IMR-90 (cell line): ENCODE data around the gene TMEM163. TPM values are rescaled to one million over a fixed set of nuclear protein-coding genes. Genes with fewer than 3 reads are reported as not detected.

ENCODE experiments used
- ATAC-seq: fragments of 200-7000 bp; cut with Tn5 transposase; 2 replicates; pipeline ENCODE4 v1.9.1; 2020; ENCODE audit warnings: low read depth, mild to moderate bottlenecking, moderate library complexity
- BruUV-seq: library from RNA; stranded (reverse); fragments of 400-500 nt; replicated peaks from 2 replicates; lab custom pipeline; 2021; lab: Mats Ljungman, UMichigan
- CTCF ChIA-PET: fragments of 300-600 bp; formaldehyde crosslinking; extraction: SDS; loops from one replicate; lab custom pipeline; 2021; ENCODE audit warnings: antibody characterized with exemption; lab: Yijun Ruan, JAX
- POLR2A ChIA-PET: fragments of 300-600 bp; sonication (Branson Sonifier 250); formaldehyde crosslinking; loops from one replicate; lab custom pipeline; 2022; ENCODE audit warnings: antibody characterized with exemption; ENCODE audit not compliant: unreplicated experiment; lab: Charles Lee
- DNase-seq: peaks from one replicate; pipeline ENCODE4 v3.0.0; 2013
- H2AFZ ChIP-seq: replicated peaks from 2 replicates; pipeline ENCODE3; 2013; ENCODE audit warnings: low read length, mild to moderate bottlenecking; ENCODE audit not compliant: poor library complexity
- H2AK5ac ChIP-seq: 2 replicates; pipeline ENCODE4 v1.6.1; 2013; ENCODE audit warnings: low read depth, low read length, inconsistent platforms
- H2AK9ac ChIP-seq: replicated peaks from 2 replicates; pipeline ENCODE3; 2013; ENCODE audit warnings: mild to moderate bottlenecking, low read depth, low read length, moderate library complexity; ENCODE audit not compliant: poor library complexity
- H2BK120ac ChIP-seq: 2 replicates; pipeline ENCODE4 v1.6.1; 2013; ENCODE audit warnings: low read depth, low read length, inconsistent platforms
- H2BK15ac ChIP-seq: 3 replicates; pipeline ENCODE4 v1.6.1; 2013; ENCODE audit warnings: low read depth, low read length, inconsistent platforms
- H2BK20ac ChIP-seq: 2 replicates; pipeline ENCODE4 v1.6.1; 2013; ENCODE audit warnings: low read depth, mild to moderate bottlenecking, inconsistent platforms, low read length, moderate library complexity
- H2BK5ac ChIP-seq: 2 replicates; pipeline ENCODE4 v1.6.1; 2013; ENCODE audit warnings: mild to moderate bottlenecking, low read depth, low read length, inconsistent platforms; ENCODE audit not compliant: poor library complexity, severe bottlenecking
- H3K14ac ChIP-seq: replicated peaks from 2 replicates; pipeline ENCODE4 v1.6.1; 2013; ENCODE audit warnings: low read depth, low read length, inconsistent platforms
- H3K18ac ChIP-seq: 2 replicates; pipeline ENCODE4 v1.6.1; 2013; ENCODE audit warnings: low read depth, low read length, control low read depth
- H3K23ac ChIP-seq: 2 replicates; pipeline ENCODE4 v1.6.1; 2013; ENCODE audit warnings: low read depth, low read length, inconsistent platforms
- H3K27ac ChIP-seq: 2 replicates; pipeline ENCODE4 v1.5.1; 2013; ENCODE audit warnings: mild to moderate bottlenecking, control low read depth, low read length; ENCODE audit not compliant: insufficient read depth
- H3K27me3 ChIP-seq: 2 replicates; pipeline ENCODE4 v1.6.1; 2013; ENCODE audit warnings: low read length; ENCODE audit not compliant: control insufficient read depth, insufficient read depth
- H3K36me3 ChIP-seq: 2 replicates; pipeline ENCODE4 v1.6.1; 2013; ENCODE audit warnings: low read length, mixed read lengths; ENCODE audit not compliant: control insufficient read depth, insufficient read depth
- H3K4ac ChIP-seq: 2 replicates; pipeline ENCODE4 v1.6.1; 2013; ENCODE audit warnings: low read depth, low read length, inconsistent platforms
- H3K4me1 ChIP-seq: 2 replicates; pipeline ENCODE4 v1.6.1; 2013; ENCODE audit warnings: low read length, mixed read lengths; ENCODE audit not compliant: control insufficient read depth, insufficient read depth
- H3K4me2 ChIP-seq: 2 replicates; pipeline ENCODE4 v1.6.1; 2013; ENCODE audit warnings: low read depth, mild to moderate bottlenecking, control low read depth, low read length, moderate library complexity
- H3K4me3 ChIP-seq: 2 replicates; pipeline ENCODE4 v1.5.1; 2013; ENCODE audit warnings: low read depth, mild to moderate bottlenecking, control low read depth, low read length, moderate library complexity; ENCODE audit not compliant: insufficient read depth
- H3K56ac ChIP-seq: 2 replicates; pipeline ENCODE4 v1.6.1; 2013; ENCODE audit warnings: low read length, inconsistent platforms; ENCODE audit not compliant: insufficient read depth; ENCODE audit errors: extremely low read depth
- H3K79me1 ChIP-seq, 2 experiments: 2 replicates each; pipeline ENCODE4 v1.6.1; 2013; ENCODE audit warnings: low read length in 2 of 2, inconsistent platforms in 1 of 2, low read depth in 1 of 2
- H3K9ac ChIP-seq: 2 replicates; pipeline ENCODE4 v1.6.1; 2013; ENCODE audit warnings: low read depth, low read length, control low read depth
- H3K9me1 ChIP-seq: 2 replicates; pipeline ENCODE4 v1.6.1; 2013; ENCODE audit warnings: low read length, inconsistent platforms; ENCODE audit not compliant: insufficient read depth
- H3K9me3 ChIP-seq: 2 replicates; pipeline ENCODE4 v1.6.1; 2013; ENCODE audit warnings: low read length; ENCODE audit not compliant: control insufficient read depth, insufficient read depth
- H4K20me1 ChIP-seq: 2 replicates; pipeline ENCODE4 v1.6.1; 2013; ENCODE audit warnings: low read length, inconsistent platforms; ENCODE audit not compliant: insufficient read depth
- H4K5ac ChIP-seq: 2 replicates; pipeline ENCODE4 v1.6.1; 2013; ENCODE audit warnings: mild to moderate bottlenecking, low read depth, low read length, control low read depth
- H4K8ac ChIP-seq, 2 experiments: 2 replicates each; pipeline ENCODE4 v1.6.1; 2013; ENCODE audit warnings: low read depth in 2 of 2, low read length in 2 of 2, control low read depth in 1 of 2, inconsistent platforms in 1 of 2
- H4K91ac ChIP-seq: 2 replicates; pipeline ENCODE4 v1.6.1; 2013; ENCODE audit warnings: low read depth, low read length, inconsistent platforms; ENCODE audit not compliant: insufficient read depth
- CHD1 ChIP-seq: IDR thresholded peaks from 2 replicates; pipeline ENCODE4 v1.6.1; 2012; ENCODE audit warnings: low read depth, low read length, improper control_type of control experiment
- ELK1 ChIP-seq: fragments of 150-350 bp; IDR thresholded peaks from 2 replicates; pipeline ENCODE4 v1.6.1; 2016; ENCODE audit warnings: low read depth, mild to moderate bottlenecking, low read length, moderate library complexity, borderline replicate concordance
- MAZ ChIP-seq: IDR thresholded peaks from 2 replicates; pipeline ENCODE4 v1.6.1; 2012; ENCODE audit warnings: low read depth, mild to moderate bottlenecking, low read length, improper control_type of control experiment, moderate library complexity, borderline replicate concordance
- MXI1 ChIP-seq: IDR thresholded peaks from 2 replicates; pipeline ENCODE4 v1.6.1; 2012; ENCODE audit warnings: low read depth, mild to moderate bottlenecking, low read length, moderate library complexity, borderline replicate concordance
- RCOR1 ChIP-seq: IDR thresholded peaks from 2 replicates; pipeline ENCODE4 v1.6.1; 2012; ENCODE audit warnings: mild to moderate bottlenecking, low read length, improper control_type of control experiment; ENCODE audit not compliant: insufficient replicate concordance
- SMC3 ChIP-seq: fragments of 150-350 bp; IDR thresholded peaks from 2 replicates; pipeline ENCODE4 v1.6.1; 2016; ENCODE audit warnings: low read depth, mild to moderate bottlenecking, antibody characterized with exemption, low read length, moderate library complexity
- WGBS, 2 experiments: methylation state at CpG; one replicate each; pipeline versions ENCODE4 v1.1.5 to v1.1.7; 2013; ENCODE audit warnings: missing lambda C conversion rate in 2 of 2; ENCODE audit not compliant: insufficient read length in 1 of 2; ENCODE audit errors: extremely low coverage in 2 of 2; 5-methylcytosine and 5-hydroxymethylcytosine counted together
- dilution Hi-C: fragments of 300-500 bp; cut with HindIII; formaldehyde crosslinking; loops from one replicate; pipeline ENCODE4 v1.14.3; 2018; ENCODE audit warnings: low sequenced_read_pairs; ENCODE audit not compliant: unreplicated experiment
- in situ Hi-C: fragments of 300-500 bp; cut with MboI; formaldehyde crosslinking; loops from 3 replicates; pipeline ENCODE4 v1.14.3; 2019; ENCODE audit warnings: low sequenced_read_pairs, inconsistent platforms, mixed read lengths
- intact Hi-C: fragments of 100-400 bp; cut with micrococcal nuclease; formaldehyde crosslinking; loops from 2 replicates; pipeline ENCODE4 v1.10.0; 2022
- polyA plus RNA-seq, 3 experiments: library from polyadenylated mRNA; depleted of rRNA; stranded (reverse); fragments of >200 nt; gene quantifications; 2 replicates each; pipeline ENCODE4 v1.2.3, GENCODE V29; 2012; ENCODE audit warnings: low replicate concordance in 1 of 3
- total RNA-seq: library from RNA; depleted of rRNA; stranded (reverse); fragments of >200 nt; gene quantifications from 2 replicates; pipeline ENCODE4 v1.2.3, GENCODE V29; 2012

Gene TMEM163
- total and polyA plus RNA-seq, 2 of the 4 experiments (the other 2 are of a cell fraction) = not detected

GRCh38 chr2:134440336-134440909, 278.4 kb downstream of the TMEM163 start:
- Histone ChIP-seq H4K5ac (no peak overlapping the region), H4K20me1 (no peaks in the 10 kb centered on the region), H2AK9ac (no peak overlapping the region), H3K4me3 (no peak overlapping the region), H3K18ac (no peak overlapping the region), H3K9me1 (peaks cover 12% of the 10 kb centered on the region), H4K8ac (no peak overlapping the region), H2AFZ (no peak overlapping the region), H2BK15ac (no peak overlapping the region), H3K4me2 (no peak overlapping the region), H2BK5ac (no peak overlapping the region), H3K4me1 (peaks cover 2% of the 10 kb centered on the region; the same call in 1 of the 2 replicates), H3K9ac (no peak overlapping the region), H3K56ac (no peak overlapping the region), H4K91ac (no peak overlapping the region), H3K23ac (no peak overlapping the region), H3K14ac (no peak overlapping the region), H2BK20ac (no peak overlapping the region), H3K4ac (no peak overlapping the region), H3K9me3 (no peaks in the 10 kb centered on the region), H3K27ac (no peak overlapping the region), H2AK5ac (no peak overlapping the region), H3K27me3 (no peaks in the 10 kb centered on the region), H2BK120ac (no peak overlapping the region), H3K79me1 (peaks cover 5 to 28% of the 10 kb centered on the region in 2 experiments; a peak in 3 of 4 replicates), H3K36me3 (peaks cover 57% of the 10 kb centered on the region)
- dilution Hi-C loops = no loop called here
- in situ Hi-C loops = no loop called here
- POLR2A ChIA-PET = no interaction called here
- TF ChIP-seq MXI1 = no peak
- TF ChIP-seq SMC3 = no peak
- TF ChIP-seq RCOR1 = no peak
- no peak for TF ChIP-seq MAZ
- TF ChIP-seq CHD1 = no peak
- TF ChIP-seq ELK1 = no peak
- ATAC-seq (no peak), DNase-seq (no peak)
- 96% methylated on average over 4 of the region's 16 CpGs; no CpG with 5 or more reads in 1 of the 2 experiments for WGBS, 2 experiments
- BruUV-seq = no TSS peak
- CTCF ChIA-PET = interaction anchor here (2.8 kb wide), 1 partner anchor 10 kb away, joined by 8 read pairs; no protein-coding TSS in a partner anchor
- intact Hi-C loops = no loop called here
